Measurements from ENCODE around the gene THTPA. TPM values are rescaled to one million over a fixed set of nuclear protein-coding genes. Genes with fewer than 3 reads are reported as not detected.

Gene THTPA
- total and polyA plus RNA-seq, 2 of the 4 experiments (the other 2 are of a cell fraction) = 5.0 to 9.2 TPM

DNA sequence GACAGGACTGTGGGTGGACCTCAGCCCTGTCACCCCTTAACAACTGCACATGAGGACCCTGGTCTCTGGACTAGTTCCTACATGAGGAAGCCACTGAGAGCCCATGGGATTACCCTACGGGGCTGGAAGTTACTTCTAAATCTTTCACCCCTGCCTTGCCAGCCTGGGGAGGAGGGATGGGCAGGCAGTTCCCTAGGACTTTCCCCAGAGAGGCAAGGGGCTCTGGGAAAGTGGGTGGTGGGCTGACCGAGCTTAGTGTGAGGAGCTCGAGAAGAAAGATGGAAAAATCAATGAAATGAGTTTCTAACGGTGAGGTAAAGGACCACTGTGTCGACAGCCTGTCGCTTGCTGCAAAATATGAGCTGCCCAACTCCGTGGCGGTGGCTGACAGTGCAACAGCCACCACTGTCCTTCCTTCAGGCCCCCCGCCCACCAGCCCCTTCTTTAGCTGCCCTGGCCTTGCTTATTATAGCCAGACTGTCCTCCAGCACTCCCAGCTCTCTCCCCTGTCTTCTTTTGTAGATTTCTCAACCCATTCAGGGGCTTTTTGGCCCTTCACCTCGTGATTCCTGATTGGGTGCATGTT lies 9.5 kb upstream of the THTPA start:
- no peaks in the 10 kb centered on the region; the same call in 1 of the 2 replicates for H3K27me3 ChIP-seq (ENCODE audit: control insufficient read depth, insufficient read depth, low read length)
- H3K4me2 ChIP-seq (ENCODE audit: low read depth, low read length) = no peak overlapping the region
- in situ Hi-C loops (cut with MboI; ENCODE audit: low sequenced_read_pairs) = no loop called here
- 75% methylated on average over 5 of the region's 10 CpGs; no CpG with 5 or more reads in 1 of the 2 experiments for WGBS, 2 experiments (ENCODE audit: extremely low coverage in 2 of 2, insufficient read length in 1 of 2)
- no peak for ATAC-seq (ENCODE audit: low read depth)
- peaks cover 8% of the 10 kb centered on the region for H3K9me1 ChIP-seq (ENCODE audit: insufficient read depth, low read length)
- no peaks in the 10 kb centered on the region for H3K36me3 ChIP-seq (ENCODE audit: control insufficient read depth, insufficient read depth, low read length)
- no TSS peak for BruUV-seq (replicated peaks)
- no peak overlapping the region for H4K5ac ChIP-seq (ENCODE audit: low read depth, low read length)
- H2BK5ac ChIP-seq (ENCODE audit: low read depth, low read length, poor library complexity, severe bottlenecking) = no peak overlapping the region
- no peak overlapping the region for H3K18ac ChIP-seq (ENCODE audit: low read depth, low read length)
- H3K9ac ChIP-seq (ENCODE audit: low read depth, low read length) = no peak overlapping the region
- intact Hi-C loops (cut with micrococcal nuclease) = no loop called here
- H2AK5ac ChIP-seq (ENCODE audit: low read depth, low read length) = no peak overlapping the region
- no peak overlapping the region for H3K27ac ChIP-seq (ENCODE audit: insufficient read depth, low read length)
- TF ChIP-seq RCOR1 (IDR thresholded peaks at IDR 0.05; ENCODE audit: insufficient replicate concordance, low read length) = no peak
- no peak for TF ChIP-seq RAD21 (IDR thresholded peaks at IDR 0.05; ENCODE audit: low read length)
- no peak for TF ChIP-seq POLR2A (IDR thresholded peaks at IDR 0.05; ENCODE audit: low read depth, low read length)
- no peak overlapping the region for H4K91ac ChIP-seq (ENCODE audit: insufficient read depth, low read depth, low read length)
- no peak overlapping the region for H2BK120ac ChIP-seq (ENCODE audit: low read depth, low read length)
- DNase-seq = no peak
- H2AFZ ChIP-seq (replicated peaks; ENCODE audit: low read length, poor library complexity) = no peak overlapping the region
- CTCF ChIA-PET = interaction anchor here (0.7 kb wide), 1 partner anchor 68 kb away, joined by 5 read pairs; no protein-coding TSS in a partner anchor
- H3K9me3 ChIP-seq (ENCODE audit: control insufficient read depth, insufficient read depth, low read length) = no peaks in the 10 kb centered on the region
- H2BK20ac ChIP-seq (ENCODE audit: low read depth, low read length) = no peak overlapping the region
- H3K14ac ChIP-seq (replicated peaks; ENCODE audit: low read depth, low read length) = no peak overlapping the region
- no peak overlapping the region for H3K56ac ChIP-seq (ENCODE audit: extremely low read depth, insufficient read depth, low read length)
- H3K4ac ChIP-seq (ENCODE audit: low read depth, low read length) = no peak overlapping the region
- no peak overlapping the region for H2BK15ac ChIP-seq (ENCODE audit: low read depth, low read length)
- H3K4me3 ChIP-seq (ENCODE audit: insufficient read depth, low read depth, low read length) = no peak overlapping the region
- dilution Hi-C loops (cut with HindIII; ENCODE audit: low sequenced_read_pairs, unreplicated experiment) = no loop called here
- H3K4me1 ChIP-seq (ENCODE audit: control insufficient read depth, insufficient read depth, low read length) = peaks cover 9% of the 10 kb centered on the region
- H2AK9ac ChIP-seq (replicated peaks; ENCODE audit: low read depth, low read length, poor library complexity) = no peak overlapping the region
- POLR2A ChIA-PET (ENCODE audit: unreplicated experiment) = no interaction called here
- H4K20me1 ChIP-seq (ENCODE audit: insufficient read depth, low read length) = no peaks in the 10 kb centered on the region
- no peak overlapping the region for H4K8ac ChIP-seq (ENCODE audit: low read depth in 2 of 2, low read length in 2 of 2)
- H3K79me1 ChIP-seq (ENCODE audit: low read depth in 1 of 2, low read length in 2 of 2) = no peaks in the 10 kb centered on the region
- H3K23ac ChIP-seq (ENCODE audit: low read depth, low read length) = no peak overlapping the region

Measured in IMR-90 (cell line).